Adrenal gland (tissue), 5 donors: Measurements from ENCODE around the gene PLPP4.

Experiments
- CTCF ChIP-seq, 6 experiments: fragments of 450-650 bp in 4 of 6; fragments of 200-600 bp in 2 of 6; sonication (generic) in 1 of 6; IDR thresholded peaks; 1 replicate in 5 of 6; 2 replicates in 1 of 6; pipeline versions ENCODE4 v1.5.1 to v1.8.0; 2016 to 2021; ENCODE audit warnings: antibody characterized with exemption in 6 of 6, mild to moderate bottlenecking in 2 of 6, moderate library complexity in 1 of 6
- POLR2A ChIP-seq, 2 donors: fragments of 450-650 bp; IDR thresholded peaks; one replicate each; pipeline ENCODE4 v1.6.1; 2017; ENCODE audit warnings: antibody characterized with exemption in 2 of 2, mild to moderate bottlenecking in 2 of 2, moderate library complexity in 1 of 2
- donor health status: DM: no; HTN: no; CAD: no.

- TF ChIP-seq POLR2A (IDR thresholded peaks at IDR 0.05), result no peak
- TF ChIP-seq CTCF (IDR thresholded peaks at IDR 0.05), result no peak
These were observed 96.9 kb downstream of the PLPP4 start for GRCh38 chr10:120553911-120554310.
